ENCODE measurements around the gene GVQW3.
A peak's percentile ranks its signal among the peaks of the same experiment; 100 is the strongest.

GVQW3 gene

DNA sequence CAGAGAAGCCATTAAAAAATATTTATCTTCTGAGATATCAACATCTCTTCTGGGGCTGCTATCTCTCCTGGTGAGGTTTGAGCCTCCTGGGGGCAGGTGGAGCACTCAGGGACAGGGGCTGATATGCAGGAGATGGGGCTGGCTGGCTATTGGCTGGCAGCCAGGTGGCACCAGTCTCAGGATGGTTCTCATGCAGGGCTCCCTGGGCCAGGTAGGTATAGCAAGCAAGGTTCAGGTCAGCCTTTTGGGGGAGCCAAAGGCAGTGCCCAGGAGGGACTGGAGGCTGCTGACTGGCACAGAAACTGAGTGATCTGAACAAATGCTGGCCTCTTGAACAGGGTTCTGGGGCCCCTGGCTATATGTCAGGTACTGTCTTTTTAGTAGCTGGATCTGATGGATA, 34.0 kb downstream of the GVQW3 start:
- Histone ChIP-seq H3K27me3 (ENCODE audit: control insufficient read depth in 1 of 2, insufficient read depth in 2 of 2, low read length in 2 of 2) (no peaks in the 10 kb centered on the region), H3K9ac (ENCODE audit: low read length) (no peak overlapping the region), H3K9me3 (ENCODE audit: low read length) (no peaks in the 10 kb centered on the region), H3K27ac (ENCODE audit: low read depth, low read length) (no peak overlapping the region), H3K4me1 (ENCODE audit: insufficient read depth, low read length) (no peaks in the 10 kb centered on the region), H3K36me3 (ENCODE audit: insufficient read depth, low read length) (no peaks in the 10 kb centered on the region), H3K4me3 (ENCODE audit: low read depth in 1 of 2, low read length in 2 of 2) (no peak overlapping the region)

DNA sequence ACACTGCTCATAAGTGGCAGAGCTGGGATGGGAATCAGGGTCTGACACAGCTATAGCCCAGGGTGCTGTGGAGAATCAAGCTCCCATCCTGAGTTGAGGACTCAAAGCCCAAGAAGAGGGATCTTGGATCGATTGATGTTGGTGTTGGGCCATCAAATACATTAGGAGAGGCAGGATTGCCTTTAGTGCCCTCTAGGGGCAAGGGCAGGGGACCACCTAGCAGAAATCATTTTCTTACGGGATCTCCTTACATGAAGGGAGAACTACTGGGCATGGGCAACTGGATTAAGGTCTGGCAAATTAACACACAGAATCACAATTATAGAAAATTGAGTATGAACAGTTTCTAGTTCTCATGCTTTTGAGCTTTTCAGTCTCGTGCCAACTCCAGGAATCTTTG, 38.8 kb downstream of the GVQW3 start:
- no peak overlapping the region for H3K4me3 ChIP-seq (ENCODE audit: low read depth in 1 of 2, low read length in 2 of 2)
- H3K4me1 ChIP-seq (ENCODE audit: insufficient read depth, low read length) = no peaks in the 10 kb centered on the region
- H3K27ac ChIP-seq (ENCODE audit: low read depth, low read length) = no peak overlapping the region
- no peaks in the 10 kb centered on the region for H3K36me3 ChIP-seq (ENCODE audit: insufficient read depth, low read length)
- H3K9ac ChIP-seq (ENCODE audit: low read length) = no peak overlapping the region
- no peaks in the 10 kb centered on the region for H3K27me3 ChIP-seq (ENCODE audit: control insufficient read depth in 1 of 2, insufficient read depth in 2 of 2, low read length in 2 of 2)
- no peaks in the 10 kb centered on the region for H3K9me3 ChIP-seq (ENCODE audit: low read length)

DNA sequence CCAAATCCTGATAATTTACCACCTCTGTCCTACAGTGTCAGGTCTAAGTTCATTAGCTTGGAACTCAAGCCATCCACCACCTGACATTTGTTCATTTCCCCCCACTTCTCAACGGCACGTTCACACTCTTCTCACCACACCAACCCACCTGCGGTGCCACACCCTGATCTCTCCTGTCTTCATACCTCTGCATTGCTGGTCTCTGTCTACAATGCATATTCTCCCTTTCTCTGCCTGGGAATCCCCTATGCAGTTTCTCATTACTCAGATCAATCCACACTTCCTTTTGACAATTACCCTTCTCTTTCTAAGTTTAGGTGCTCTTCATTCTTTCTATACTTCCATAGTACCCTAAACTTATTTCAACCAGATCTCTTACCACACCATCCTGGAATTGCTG, 43.3 kb downstream of the GVQW3 start:
- H3K9ac ChIP-seq (ENCODE audit: low read length) = no peak overlapping the region
- H3K27me3 ChIP-seq (ENCODE audit: control insufficient read depth in 1 of 2, insufficient read depth in 2 of 2, low read length in 2 of 2) = no peaks in the 10 kb centered on the region
- no peaks in the 10 kb centered on the region for H3K36me3 ChIP-seq (ENCODE audit: insufficient read depth, low read length)
- H3K9me3 ChIP-seq (ENCODE audit: low read length) = no peaks in the 10 kb centered on the region
- no peak overlapping the region for H3K27ac ChIP-seq (ENCODE audit: low read depth, low read length)
- H3K4me1 ChIP-seq (ENCODE audit: insufficient read depth, low read length) = no peaks in the 10 kb centered on the region
- H3K4me3 ChIP-seq (ENCODE audit: low read depth in 1 of 2, low read length in 2 of 2) = no peak overlapping the region

DNA sequence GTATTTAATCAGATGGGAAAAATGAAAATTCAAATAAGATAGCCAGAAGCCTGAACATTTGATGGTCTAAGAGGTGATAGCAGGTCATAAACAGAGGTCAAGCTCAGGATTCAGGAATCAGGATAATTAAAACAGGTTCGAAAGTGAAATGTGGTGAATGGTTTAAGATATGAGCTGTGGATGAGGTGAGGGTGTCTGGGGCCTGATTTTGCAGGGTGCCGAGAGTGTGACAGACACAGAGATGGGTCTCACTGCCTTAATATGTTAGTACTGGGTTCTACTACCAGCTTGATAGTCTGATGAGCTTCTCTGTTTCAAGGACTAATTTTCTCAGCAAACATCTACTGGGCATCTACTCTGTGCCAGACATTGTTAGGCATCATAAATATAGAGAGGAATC, 43.8 kb downstream of the GVQW3 start:
- Histone ChIP-seq H3K27ac (ENCODE audit: low read depth, low read length) (no peak overlapping the region), H3K9ac (ENCODE audit: low read length) (no peak overlapping the region), H3K36me3 (ENCODE audit: insufficient read depth, low read length) (no peaks in the 10 kb centered on the region), H3K4me1 (ENCODE audit: insufficient read depth, low read length) (no peaks in the 10 kb centered on the region), H3K27me3 (ENCODE audit: control insufficient read depth in 1 of 2, insufficient read depth in 2 of 2, low read length in 2 of 2) (no peaks in the 10 kb centered on the region), H3K9me3 (ENCODE audit: low read length) (no peaks in the 10 kb centered on the region), H3K4me3 (ENCODE audit: low read depth in 1 of 2, low read length in 2 of 2) (no peak overlapping the region)

DNA sequence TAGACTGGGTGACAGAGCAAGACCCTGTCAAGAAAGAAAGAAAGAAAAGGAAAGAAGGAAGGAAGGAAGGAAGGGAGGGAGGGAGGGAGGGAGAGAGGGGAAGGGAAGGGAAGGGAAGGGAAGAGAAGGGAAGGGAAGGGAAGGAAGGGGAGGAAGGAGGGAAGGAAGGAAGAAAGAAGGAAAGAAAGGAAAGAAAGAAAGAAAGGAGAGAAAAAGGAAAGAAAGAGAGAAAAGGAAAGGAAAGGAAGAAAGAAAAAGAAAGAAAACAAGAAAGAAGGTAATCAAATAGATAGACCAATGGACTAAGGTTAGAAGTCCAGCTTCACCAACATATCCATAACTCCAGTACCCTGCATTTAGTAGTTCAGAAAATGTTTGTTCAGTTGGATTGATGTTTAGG, 45.5 kb downstream of the GVQW3 start:
- no peaks in the 10 kb centered on the region for H3K4me1 ChIP-seq (ENCODE audit: insufficient read depth, low read length)
- H3K36me3 ChIP-seq (ENCODE audit: insufficient read depth, low read length) = no peaks in the 10 kb centered on the region
- no peak overlapping the region for H3K4me3 ChIP-seq (ENCODE audit: low read depth in 1 of 2, low read length in 2 of 2)
- H3K9me3 ChIP-seq (ENCODE audit: low read length) = no peaks in the 10 kb centered on the region
- no peak overlapping the region for H3K9ac ChIP-seq (ENCODE audit: low read length)
- H3K27ac ChIP-seq (ENCODE audit: low read depth, low read length) = no peak overlapping the region
- no peaks in the 10 kb centered on the region for H3K27me3 ChIP-seq (ENCODE audit: control insufficient read depth in 1 of 2, insufficient read depth in 2 of 2, low read length in 2 of 2)

DNA sequence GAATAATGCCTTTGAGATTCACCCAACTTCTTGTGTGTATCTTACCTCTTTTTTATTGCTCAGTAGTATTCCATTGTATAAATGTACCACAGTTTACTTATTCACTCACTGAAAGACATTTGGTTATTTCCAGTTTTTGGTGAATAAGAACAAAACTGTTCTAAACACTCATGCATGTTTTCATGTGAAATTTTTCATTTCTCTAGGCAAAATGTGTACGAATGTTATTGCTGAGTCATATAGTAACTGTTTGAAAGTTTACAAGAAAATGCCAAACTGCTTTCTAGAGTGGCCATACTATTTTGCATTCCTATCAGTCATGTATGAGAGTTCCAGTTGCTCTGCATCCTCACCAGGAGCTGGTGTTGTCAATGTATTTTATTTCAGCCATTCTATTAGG, 54.9 kb downstream of the GVQW3 start:
- H3K27me3 ChIP-seq (ENCODE audit: control insufficient read depth in 1 of 2, insufficient read depth in 2 of 2, low read length in 2 of 2) = no peaks in the 10 kb centered on the region
- no peak overlapping the region for H3K27ac ChIP-seq (ENCODE audit: low read depth, low read length)
- H3K36me3 ChIP-seq (ENCODE audit: insufficient read depth, low read length) = no peaks in the 10 kb centered on the region
- H3K9ac ChIP-seq (ENCODE audit: low read length) = no peak overlapping the region
- no peaks in the 10 kb centered on the region for H3K9me3 ChIP-seq (ENCODE audit: low read length)
- no peak overlapping the region for H3K4me3 ChIP-seq (ENCODE audit: low read depth in 1 of 2, low read length in 2 of 2)
- no peaks in the 10 kb centered on the region for H3K4me1 ChIP-seq (ENCODE audit: insufficient read depth, low read length)

DNA sequence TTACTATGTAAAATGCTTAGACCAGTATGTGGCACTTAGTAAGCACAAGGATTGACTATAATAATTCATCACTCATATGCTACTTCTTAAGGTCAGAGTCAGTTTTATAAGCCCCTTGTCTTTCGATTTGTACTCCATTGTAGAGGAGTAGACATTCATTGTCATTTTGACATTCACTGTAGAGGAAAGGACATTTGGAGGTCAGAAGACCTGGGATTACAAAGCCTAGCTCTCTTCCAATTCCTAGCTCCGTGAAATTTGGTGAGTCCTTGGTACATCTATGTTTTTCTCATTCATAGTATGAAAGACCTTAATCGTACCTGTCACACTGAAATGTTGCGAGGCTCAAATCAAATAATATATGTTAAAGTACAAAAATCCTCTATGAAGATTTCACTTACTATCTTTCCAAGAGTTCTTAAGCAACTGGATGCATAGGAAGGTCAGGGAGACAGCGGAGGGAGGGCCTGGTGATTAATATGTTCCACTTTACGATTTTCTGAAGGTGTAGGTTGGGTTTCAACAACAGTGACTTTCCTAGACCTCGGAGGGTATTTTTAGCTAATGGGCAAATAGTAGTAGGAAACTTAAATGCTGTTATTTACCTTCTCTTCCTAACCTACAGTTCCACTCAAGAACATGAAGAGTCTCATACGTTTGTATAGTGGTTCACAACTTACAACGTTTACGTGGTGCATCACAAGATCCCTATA, 62.3 kb downstream of the GVQW3 start:
- H3K27me3 ChIP-seq (ENCODE audit: control insufficient read depth in 1 of 2, insufficient read depth in 2 of 2, low read length in 2 of 2) = no peaks in the 10 kb centered on the region
- peak overlapping the region in 1 of 2 donors; percentile 97 for H3K4me3 ChIP-seq (ENCODE audit: low read depth in 1 of 2, low read length in 2 of 2)
- peak overlapping the region; percentile 99 for H3K9ac ChIP-seq (ENCODE audit: low read length)
- H3K9me3 ChIP-seq (ENCODE audit: low read length) = no peaks in the 10 kb centered on the region
- H3K4me1 ChIP-seq (ENCODE audit: insufficient read depth, low read length) = peaks cover 12% of the 10 kb centered on the region
- peak overlapping the region; percentile 87 for H3K27ac ChIP-seq (ENCODE audit: low read depth, low read length)
- peaks cover 11% of the 10 kb centered on the region for H3K36me3 ChIP-seq (ENCODE audit: insufficient read depth, low read length)

DNA sequence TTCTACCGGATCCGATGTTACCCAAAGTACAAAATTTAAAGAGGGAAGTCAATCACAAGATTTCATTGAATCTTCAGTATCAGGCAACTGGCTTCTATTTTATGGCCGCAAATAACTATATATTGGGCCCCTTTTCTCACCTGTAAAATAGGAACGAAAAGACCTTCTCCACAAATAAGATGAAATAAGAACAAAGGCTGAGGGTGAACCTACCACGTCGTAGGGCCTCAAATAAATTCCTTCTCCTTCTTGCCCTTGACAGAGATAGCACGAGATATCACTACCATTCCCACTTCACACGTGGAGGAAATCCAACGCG, 62.9 kb downstream of the GVQW3 start:
- Histone ChIP-seq H3K27ac (ENCODE audit: low read depth, low read length) (peak overlapping the region; percentile 87), H3K9me3 (ENCODE audit: low read length) (no peaks in the 10 kb centered on the region), H3K36me3 (ENCODE audit: insufficient read depth, low read length) (peaks cover 11% of the 10 kb centered on the region), H3K27me3 (ENCODE audit: control insufficient read depth in 1 of 2, insufficient read depth in 2 of 2, low read length in 2 of 2) (no peaks in the 10 kb centered on the region), H3K4me3 (ENCODE audit: low read depth in 1 of 2, low read length in 2 of 2) (peak overlapping the region; percentile 95 to 97), H3K4me1 (ENCODE audit: insufficient read depth, low read length) (peaks cover 12% of the 10 kb centered on the region), H3K9ac (ENCODE audit: low read length) (peak overlapping the region; percentile 99)

DNA sequence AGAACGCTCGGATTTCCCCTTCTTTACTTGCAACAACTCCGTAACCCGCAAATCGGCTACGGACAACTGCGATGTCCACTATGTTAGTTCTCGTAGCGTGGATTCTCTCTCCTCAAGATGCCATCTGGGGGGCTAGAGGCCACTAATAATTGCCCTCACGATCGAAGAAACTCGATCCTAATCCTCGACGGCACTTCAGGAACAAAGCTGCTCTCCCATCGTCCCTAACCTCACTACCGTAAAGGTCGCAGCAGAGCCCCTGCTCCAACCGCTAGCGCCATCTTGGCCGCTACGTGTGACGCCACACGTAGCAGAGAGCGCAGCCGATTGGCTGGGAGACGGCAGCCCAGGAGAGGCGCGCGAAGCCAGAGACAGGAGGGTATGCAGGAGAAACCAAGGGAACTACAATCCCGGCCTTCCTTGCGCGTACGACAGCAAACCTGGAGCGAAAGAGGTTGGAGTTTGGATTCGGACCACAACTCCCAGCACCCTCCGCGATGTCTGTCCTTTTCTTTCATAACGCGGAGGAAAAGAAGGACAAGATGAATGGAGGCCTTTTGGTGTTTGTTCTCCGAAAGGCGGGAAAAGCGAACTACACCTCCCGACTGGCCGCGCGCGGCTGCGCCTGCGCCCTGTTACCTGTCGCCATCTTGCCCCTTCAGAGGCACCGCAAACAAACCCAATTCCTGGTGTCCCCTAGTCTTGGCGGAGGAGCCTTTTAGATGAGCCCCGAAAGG, 63.4 kb downstream of the GVQW3 start, which contains the start of gene EMSY:
Gene EMSY (plus strand): TSS at position 635 of the 737 bp plus-strand sequence. CDS start 1,921 bp downstream, outside the sequence.
- no peaks in the 10 kb centered on the region for H3K9me3 ChIP-seq (ENCODE audit: low read length)
- H3K4me1 ChIP-seq (ENCODE audit: insufficient read depth, low read length) = peaks cover 12% of the 10 kb centered on the region
- H3K4me3 ChIP-seq (ENCODE audit: low read depth in 1 of 2, low read length in 2 of 2) = peak within 1 kb of the TSS; percentile 95 to 97
- peaks cover 11% of the 10 kb centered on the region for H3K36me3 ChIP-seq (ENCODE audit: insufficient read depth, low read length)
- peak within 1 kb of the TSS; percentile 99 for H3K9ac ChIP-seq (ENCODE audit: low read length)
- no peaks in the 10 kb centered on the region for H3K27me3 ChIP-seq (ENCODE audit: control insufficient read depth in 1 of 2, insufficient read depth in 2 of 2, low read length in 2 of 2)
- H3K27ac ChIP-seq (ENCODE audit: low read depth, low read length) = peak within 1 kb of the TSS; percentile 87

DNA sequence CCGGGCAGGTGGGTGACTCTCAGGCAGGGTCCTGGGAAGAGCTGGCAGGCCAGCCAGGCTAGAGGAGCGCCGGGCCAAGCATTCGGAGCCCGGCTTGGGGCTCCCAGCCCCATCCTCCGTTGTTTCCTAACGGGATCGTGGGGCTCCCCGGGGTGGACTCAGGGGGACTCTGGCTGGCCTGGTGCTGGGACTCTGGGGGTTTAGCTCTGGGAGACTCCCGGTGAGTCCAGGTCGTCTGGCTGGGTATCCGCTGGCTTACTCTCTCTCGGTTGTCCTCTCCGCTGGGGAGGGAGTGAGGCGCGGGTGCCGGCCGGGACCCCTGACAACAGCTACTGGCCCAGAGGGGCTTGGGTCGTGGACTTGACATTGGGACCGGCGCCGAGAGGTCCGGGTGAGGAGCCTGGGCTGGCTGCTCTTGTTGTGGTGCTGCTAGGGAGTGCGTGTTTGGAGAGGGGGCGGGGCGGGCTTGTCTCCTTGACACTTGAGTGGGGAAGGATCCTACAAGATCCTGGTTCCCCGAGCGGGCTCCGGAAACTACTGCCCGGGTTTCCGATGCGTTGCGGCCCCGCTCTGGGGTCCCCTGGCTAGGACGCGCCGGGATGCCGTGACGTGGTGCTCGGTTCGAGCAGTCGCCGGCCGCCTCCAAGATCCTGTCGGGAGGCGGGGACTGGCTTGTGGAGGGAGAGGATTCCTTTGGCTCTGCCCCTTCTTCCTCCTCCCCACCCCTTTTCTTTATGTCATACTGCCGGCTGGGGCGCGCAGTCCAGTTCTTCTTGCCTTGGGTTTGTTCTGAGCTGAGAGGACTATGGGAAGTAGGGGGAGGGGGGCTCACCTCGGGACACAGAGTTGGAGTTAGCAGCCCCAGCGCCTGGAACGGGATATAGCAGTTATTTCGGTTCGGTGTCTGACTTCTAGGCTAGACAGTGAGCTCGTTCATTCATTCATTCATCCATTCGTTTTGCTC, 64.3 kb downstream of the GVQW3 start:
- Histone ChIP-seq H3K27ac (ENCODE audit: low read depth, low read length) (peak overlapping the region; percentile 87), H3K9ac (ENCODE audit: low read length) (peak overlapping the region; percentile 92), H3K27me3 (ENCODE audit: control insufficient read depth in 1 of 2, insufficient read depth in 2 of 2, low read length in 2 of 2) (no peaks in the 10 kb centered on the region), H3K9me3 (ENCODE audit: low read length) (no peaks in the 10 kb centered on the region), H3K4me3 (ENCODE audit: low read depth in 1 of 2, low read length in 2 of 2) (peak overlapping the region; percentile 95 to 97), H3K4me1 (ENCODE audit: insufficient read depth, low read length) (peaks cover 12% of the 10 kb centered on the region), H3K36me3 (ENCODE audit: insufficient read depth, low read length) (peaks cover 11% of the 10 kb centered on the region)

DNA sequence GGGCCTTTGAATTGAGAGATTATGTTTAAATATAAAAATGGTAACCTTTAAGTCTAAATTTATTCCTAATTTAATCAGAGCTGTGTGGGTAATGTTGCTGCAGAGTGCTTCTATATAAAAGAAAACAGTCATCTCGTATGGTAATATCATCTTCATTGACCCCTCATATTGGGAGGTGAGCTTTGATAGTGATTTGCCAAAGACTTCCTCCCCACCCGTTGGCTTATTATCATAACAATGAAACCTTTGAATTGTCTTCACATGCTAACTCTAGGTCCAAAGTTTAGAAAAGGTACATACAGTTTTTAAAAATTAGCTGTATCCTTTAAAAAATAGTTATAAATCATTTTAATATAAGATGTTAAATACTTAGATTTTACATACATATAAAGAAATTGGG, 67.4 kb downstream of the GVQW3 start:
- H3K36me3 ChIP-seq (ENCODE audit: insufficient read depth, low read length) = peaks cover 26% of the 10 kb centered on the region
- H3K9me3 ChIP-seq (ENCODE audit: low read length) = no peaks in the 10 kb centered on the region
- no peaks in the 10 kb centered on the region for H3K27me3 ChIP-seq (ENCODE audit: control insufficient read depth in 1 of 2, insufficient read depth in 2 of 2, low read length in 2 of 2)
- no peak overlapping the region for H3K4me3 ChIP-seq (ENCODE audit: low read depth in 1 of 2, low read length in 2 of 2)
- H3K27ac ChIP-seq (ENCODE audit: low read depth, low read length) = no peak overlapping the region
- peaks cover 7% of the 10 kb centered on the region for H3K4me1 ChIP-seq (ENCODE audit: insufficient read depth, low read length)
- H3K9ac ChIP-seq (ENCODE audit: low read length) = no peak overlapping the region
